Stimulated activated CD4-positive, alpha-beta T cell treated with anti-CD3 and anti-CD28 coated beads, Interleukin-4, amount 100 ng/mL, for 1 hour (primary cell): ENCODE results near the gene CD1B.
"Not testable (repeated sequence)": the region's sequence is repeated elsewhere in the genome, so short reads cannot be mapped to it uniquely, and the experiment has no call there.

Source experiments
- DNase-seq: peaks from one replicate; pipeline ENCODE4 v3.0.0-alpha.2; 2020

CD1B gene

GRCh38 chr1:158331481-158332150 is at the start of gene CD1B:
TSS of gene CD1B (minus strand) at chr1:158331531. CDS start at chr1:158331423, 108 bp downstream.
- no peak for DNase-seq

- no peak for DNase-seq
Measured at GRCh38 chr1:158374860-158375259, 43.5 kb upstream of the CD1B start.

GRCh38 chr1:158374101-158374500 is 42.8 kb upstream of the CD1B start:
- not testable (repeated sequence) for DNase-seq

GRCh38 chr1:158371188-158371953 is 40.0 kb upstream of the CD1B start:
- peak; percentile 6 for DNase-seq

- no peak for DNase-seq
Measured at GRCh38 chr1:158366783-158367182, 35.5 kb upstream of the CD1B start.

GRCh38 chr1:158362941-158363340 is 31.6 kb upstream of the CD1B start:
- no peak for DNase-seq

- no peak for DNase-seq
Measured at GRCh38 chr1:158362482-158362881, 31.2 kb upstream of the CD1B start.

GRCh38 chr1:158357441-158357840 is 26.1 kb upstream of the CD1B start:
- no peak for DNase-seq

GRCh38 chr1:158356616-158357015 is 25.3 kb upstream of the CD1B start:
- DNase-seq, result no peak

GRCh38 chr1:158355773-158356285 is 24.5 kb upstream of the CD1B start:
- DNase-seq, result no peak

GRCh38 chr1:158354255-158354654 is 22.9 kb upstream of the CD1B start:
- no peak for DNase-seq

GRCh38 chr1:158353303-158354075 is 22.2 kb upstream of the CD1B start, which contains the start of gene CD1E:
TSS of gene CD1E (plus strand) at chr1:158353894. CDS start at chr1:158353989, 95 bp downstream.
- no peak for DNase-seq

GRCh38 chr1:158348946-158349345 is 17.6 kb upstream of the CD1B start:
- not testable (repeated sequence) for DNase-seq

GRCh38 chr1:158336413-158336812 is 5.1 kb upstream of the CD1B start:
- not testable (repeated sequence) for DNase-seq

GRCh38 chr1:158335213-158335532 is 3.8 kb upstream of the CD1B start:
- no peak for DNase-seq

- DNase-seq, result no peak
Measured at GRCh38 chr1:158334526-158335212, 3.3 kb upstream of the CD1B start.

GRCh38 chr1:158333405-158334155 is 2.2 kb upstream of the CD1B start:
- DNase-seq, result no peak

- DNase-seq, result no peak
Measured at GRCh38 chr1:158331106-158331425, 265 bp downstream of the CD1B start.

- DNase-seq, result no peak
Measured at GRCh38 chr1:158330391-158331105, 783 bp downstream of the CD1B start.

- DNase-seq, result no peak
Measured at GRCh38 chr1:158329733-158330132, 1.6 kb downstream of the CD1B start.

GRCh38 chr1:158329300-158329699 is 2.0 kb downstream of the CD1B start:
- DNase-seq, result no peak

GRCh38 chr1:158328426-158328825 is 2.9 kb downstream of the CD1B start:
- DNase-seq, result no peak
